HEK293 (cell line): Measurements from ENCODE around the gene CCDC85C.

Experiments used
- PRDM4 ChIP-seq: fragments of 450-650 bp; formaldehyde crosslinking; IDR thresholded peaks from 2 replicates; pipeline ENCODE4 v1.5.1; 2017; ENCODE audit warnings: missing biosample characterization, missing genetic modification characterization
- REST ChIP-seq: fragments of 450-650 bp; formaldehyde crosslinking; IDR thresholded peaks from 2 replicates; pipeline ENCODE4 v1.5.1; 2016; ENCODE audit warnings: missing biosample characterization, missing genetic modification characterization
- TCF7L2 ChIP-seq: IDR thresholded peaks from 2 replicates; pipeline ENCODE4 v1.6.1; 2011; ENCODE audit warnings: low read depth, mild to moderate bottlenecking, inconsistent platforms, low read length, moderate library complexity, borderline replicate concordance
- ZNF114 ChIP-seq: fragments of 450-650 bp; formaldehyde crosslinking; IDR thresholded peaks from 2 replicates; pipeline ENCODE4 v1.5.0; 2017; ENCODE audit warnings: missing biosample characterization, missing genetic modification characterization
- ZNF274 ChIP-seq, 2 experiments: fragments of 200-500 bp in 1 of 2; fragments of 450-650 bp in 1 of 2; sonication (Bioruptor generic) in 1 of 2; formaldehyde crosslinking in 1 of 2; IDR thresholded peaks; 2 replicates each; pipeline versions ENCODE4 v1.5.1 to v1.6.1; 2014 to 2016; ENCODE audit warnings: borderline replicate concordance in 1 of 2, inconsistent platforms in 1 of 2, low read length in 1 of 2, missing biosample characterization in 1 of 2, missing genetic modification characterization in 1 of 2
- TF ChIP-seq, protein P1 (sequence below): fragments of 450-650 bp; formaldehyde crosslinking; IDR thresholded peaks from 2 replicates; pipeline ENCODE4 v1.5.1; 2016; ENCODE audit warnings: missing biosample characterization, missing genetic modification characterization

GRCh38 chr14:99506276-99506675 lies 97.7 kb downstream of the CCDC85C start:
- TF ChIP-seq, protein P1, sequence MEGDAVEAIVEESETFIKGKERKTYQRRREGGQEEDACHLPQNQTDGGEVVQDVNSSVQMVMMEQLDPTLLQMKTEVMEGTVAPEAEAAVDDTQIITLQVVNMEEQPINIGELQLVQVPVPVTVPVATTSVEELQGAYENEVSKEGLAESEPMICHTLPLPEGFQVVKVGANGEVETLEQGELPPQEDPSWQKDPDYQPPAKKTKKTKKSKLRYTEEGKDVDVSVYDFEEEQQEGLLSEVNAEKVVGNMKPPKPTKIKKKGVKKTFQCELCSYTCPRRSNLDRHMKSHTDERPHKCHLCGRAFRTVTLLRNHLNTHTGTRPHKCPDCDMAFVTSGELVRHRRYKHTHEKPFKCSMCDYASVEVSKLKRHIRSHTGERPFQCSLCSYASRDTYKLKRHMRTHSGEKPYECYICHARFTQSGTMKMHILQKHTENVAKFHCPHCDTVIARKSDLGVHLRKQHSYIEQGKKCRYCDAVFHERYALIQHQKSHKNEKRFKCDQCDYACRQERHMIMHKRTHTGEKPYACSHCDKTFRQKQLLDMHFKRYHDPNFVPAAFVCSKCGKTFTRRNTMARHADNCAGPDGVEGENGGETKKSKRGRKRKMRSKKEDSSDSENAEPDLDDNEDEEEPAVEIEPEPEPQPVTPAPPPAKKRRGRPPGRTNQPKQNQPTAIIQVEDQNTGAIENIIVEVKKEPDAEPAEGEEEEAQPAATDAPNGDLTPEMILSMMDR (tag by site-specific recombination): no peak
- TF ChIP-seq TCF7L2 (no peak), ZNF114 (tag by site-specific recombination) (no peak), PRDM4 (tag by site-specific recombination) (no peak), ZNF274 (IDR thresholded peaks at IDR 0.05; ENCODE audit: low read length) (no peak), ZNF274 (tag by site-specific recombination; IDR thresholded peaks at IDR 0.05; ENCODE audit: borderline replicate concordance) (no peak), REST (tag by site-specific recombination) (no peak)
